DMS53 (cell line): ENCODE measurements around the gene AGBL2.

Experiments used
- DNase-seq: peaks from one replicate; lab custom pipeline; 2025; lab: John Stamatoyannopoulos, UW

Gene AGBL2

DNA sequence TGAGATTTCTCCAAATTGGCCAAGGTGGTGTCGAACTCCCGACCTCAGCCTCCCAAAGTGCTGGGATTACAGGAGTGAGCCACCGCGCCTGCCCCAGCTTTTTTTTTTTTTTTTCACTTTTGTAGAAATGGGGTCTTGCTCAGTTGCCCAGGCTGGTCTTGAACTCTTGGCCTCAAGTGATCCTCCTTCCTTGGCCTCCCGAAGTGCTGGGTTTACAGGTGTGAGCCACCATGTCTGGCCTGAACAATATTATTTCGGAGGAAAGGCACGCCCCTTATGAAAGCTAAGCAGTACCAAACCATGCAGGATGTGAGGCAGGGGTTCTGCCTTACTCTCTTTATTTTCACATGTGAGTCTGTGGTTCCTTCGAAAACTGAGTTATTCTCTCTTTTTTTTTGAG, 88.9 kb downstream of the AGBL2 start:
- no peak for DNase-seq

DNA sequence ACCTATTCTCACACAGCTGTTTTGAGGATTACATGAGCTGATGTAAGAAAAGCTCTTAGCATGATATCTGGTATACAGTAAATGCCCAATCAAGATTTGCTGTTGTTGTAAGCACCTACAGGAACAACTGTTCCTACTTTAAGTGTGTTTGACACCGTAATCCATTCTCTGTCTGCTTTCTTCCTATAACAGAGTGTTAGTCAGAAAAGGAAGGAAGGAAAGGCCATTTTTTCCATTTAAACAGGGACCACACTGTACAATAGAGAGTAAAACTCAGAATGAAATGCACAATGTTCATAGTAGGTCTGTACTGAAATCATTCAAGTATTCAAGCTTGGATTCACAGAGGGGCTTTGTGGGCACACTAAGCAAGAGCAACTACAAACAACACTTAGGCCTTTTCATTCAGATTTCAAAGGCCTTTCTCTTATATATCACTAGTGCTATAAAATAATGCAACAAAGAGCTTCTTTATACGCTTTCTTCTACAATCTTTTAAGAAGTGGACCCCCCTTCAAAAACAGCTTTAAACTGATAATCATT, 94.3 kb downstream of the AGBL2 start:
- DNase-seq: no peak

DNA sequence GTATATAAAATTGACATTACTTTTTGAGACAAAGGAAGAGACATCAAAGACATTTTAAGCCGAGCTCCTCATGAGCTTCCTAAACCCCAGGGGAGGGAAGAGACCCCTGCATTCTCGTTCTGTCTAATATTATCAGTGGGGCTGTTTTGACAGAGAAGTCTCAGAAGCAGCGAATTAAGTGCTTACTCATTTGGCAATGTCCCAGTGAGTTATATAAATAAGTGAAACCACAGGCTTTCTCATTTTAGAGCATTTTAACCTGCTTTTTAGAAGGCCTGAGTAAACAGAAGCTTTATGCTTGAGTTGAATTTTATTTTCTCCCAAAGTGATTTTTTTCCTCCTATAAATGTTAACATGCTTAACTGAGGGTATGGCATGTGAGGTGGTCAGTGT, 97.8 kb downstream of the AGBL2 start:
- DNase-seq: no peak

DNA sequence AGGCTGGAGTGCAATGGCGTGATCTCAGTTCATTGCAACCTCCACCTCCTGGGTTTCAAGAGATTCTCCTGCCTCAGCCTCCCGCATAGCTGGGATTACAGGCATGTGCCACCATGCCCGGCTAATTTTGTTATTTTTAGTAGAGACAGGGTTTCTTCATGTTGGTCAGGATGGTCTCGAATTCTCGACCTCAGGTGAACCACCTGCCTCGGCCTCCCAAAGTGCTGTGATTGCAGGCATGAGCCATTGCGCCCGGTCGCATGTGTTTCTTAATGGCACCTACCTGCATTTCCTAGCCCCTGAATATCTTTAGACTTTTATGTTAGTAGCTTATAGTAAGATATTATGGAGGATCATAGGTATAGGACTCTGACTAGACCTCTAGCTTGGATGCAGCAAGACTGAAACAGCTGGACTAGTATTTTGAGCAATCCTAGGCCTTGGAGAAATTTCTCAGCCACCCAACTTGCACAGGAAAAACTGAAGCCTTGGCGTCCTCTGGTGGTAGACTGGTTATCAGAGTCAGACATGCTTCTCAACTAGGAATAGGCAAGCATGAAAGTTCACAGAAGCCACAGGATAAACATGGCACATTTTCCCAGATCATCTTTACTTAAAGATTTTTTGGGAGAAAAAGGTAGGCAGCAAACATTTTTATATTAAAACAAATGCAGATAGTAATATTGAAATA, 98.3 kb downstream of the AGBL2 start:
- DNase-seq: peak; percentile 42

DNA sequence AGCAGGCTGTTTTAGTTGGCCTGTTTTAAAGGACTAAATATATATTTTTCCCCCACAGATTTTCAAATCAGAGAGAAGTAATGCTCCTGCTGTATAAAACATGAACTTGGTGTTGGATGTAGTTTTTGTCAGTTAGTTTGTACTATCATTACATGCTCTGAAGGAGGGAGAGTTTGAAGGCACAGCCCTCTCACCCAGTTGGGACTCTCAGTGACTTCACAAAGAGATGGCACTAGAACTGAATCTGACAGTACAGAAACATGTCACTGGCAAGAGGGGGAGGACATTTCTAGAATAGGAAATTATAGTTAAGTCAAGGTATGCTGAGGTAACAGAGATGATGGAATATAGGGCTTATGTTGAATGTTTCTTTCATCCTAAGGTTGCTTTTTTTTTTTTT, 99.9 kb downstream of the AGBL2 start:
- DNase-seq: no peak

DNA sequence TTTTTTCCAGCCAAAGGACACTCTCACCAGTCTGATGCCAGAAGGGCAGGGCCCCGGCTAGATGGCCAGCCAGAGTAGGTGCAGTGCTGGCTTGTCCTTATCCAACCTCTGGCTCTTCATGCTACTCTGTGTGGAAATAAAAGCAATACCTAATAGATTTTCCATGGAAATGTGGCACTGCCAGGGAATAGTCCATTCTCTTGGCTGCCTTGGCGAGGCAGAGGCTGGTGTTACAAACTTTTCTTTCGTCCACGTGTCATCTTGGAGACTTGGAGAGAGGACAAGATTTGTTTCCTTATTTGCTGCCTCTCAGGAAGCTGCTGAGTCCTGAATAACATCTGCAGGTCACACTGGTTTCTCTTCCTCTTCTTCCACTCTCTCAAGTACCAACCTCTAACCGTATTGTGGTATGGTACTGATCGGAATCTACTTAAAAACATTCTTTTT, 103.8 kb downstream of the AGBL2 start:
- no peak for DNase-seq

DNA sequence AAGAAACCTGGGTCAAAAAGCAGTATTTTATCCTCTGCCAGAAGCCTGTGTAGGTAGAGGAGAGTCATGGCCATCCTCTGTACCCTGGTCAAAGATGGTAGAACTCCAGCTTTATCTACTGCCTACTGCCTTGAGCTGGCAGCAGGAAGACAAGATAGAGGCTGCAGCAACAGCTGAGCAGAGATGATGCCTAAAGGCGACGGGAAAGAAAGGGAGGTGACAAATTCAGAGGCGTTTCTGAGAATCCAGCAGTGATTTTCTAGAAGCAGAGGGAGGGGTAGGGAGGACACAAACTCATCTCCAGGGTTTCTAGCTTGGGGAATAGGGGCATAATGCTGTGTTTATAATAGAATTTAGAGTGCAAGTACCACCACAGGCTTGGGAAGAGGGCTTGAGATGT, 105.5 kb downstream of the AGBL2 start:
- DNase-seq: no peak
